HCEC 1CT (cell line): ENCODE measurements around the gene GAPVD1.
"Not testable (repeated sequence)": the region's sequence is repeated elsewhere in the genome, so short reads cannot be mapped to it uniquely, and the experiment has no call there.

Experiments
- DNase-seq: peaks from one replicate; pipeline ENCODE4 v3.0.0-alpha.2; 2017

GAPVD1 gene

GRCh38 chr9:125261501-125262293 lies at the start of gene GAPVD1:
TSS of gene GAPVD1 (plus strand) at chr9:125261826. CDS start at chr9:125298922, 37,096 bp downstream.
- DNase-seq, result peak; percentile 84

GRCh38 chr9:125214186-125214585 lies 47.4 kb upstream of the GAPVD1 start:
- no peak for DNase-seq

- DNase-seq, result no peak
These were observed 43.0 kb upstream of the GAPVD1 start for GRCh38 chr9:125218621-125219020.

GRCh38 chr9:125224858-125225257 lies 36.8 kb upstream of the GAPVD1 start:
- DNase-seq, result not testable (repeated sequence)

GRCh38 chr9:125227761-125228160 lies 33.9 kb upstream of the GAPVD1 start:
- DNase-seq, result no peak

- DNase-seq, result peak; percentile 99
These were observed 27.9 kb upstream of the GAPVD1 start for GRCh38 chr9:125233678-125234077.

GRCh38 chr9:125234099-125234498 lies 27.5 kb upstream of the GAPVD1 start:
- DNase-seq, result not testable (repeated sequence)

GRCh38 chr9:125235804-125236519 lies 25.7 kb upstream of the GAPVD1 start:
- no peak for DNase-seq

- not testable (repeated sequence) for DNase-seq
These were observed 25.0 kb upstream of the GAPVD1 start for GRCh38 chr9:125236520-125237159.

GRCh38 chr9:125238127-125238914 lies 23.3 kb upstream of the GAPVD1 start:
- no peak for DNase-seq

- no peak for DNase-seq
These were observed 22.6 kb upstream of the GAPVD1 start for GRCh38 chr9:125238915-125239446.

- DNase-seq, result no peak
These were observed 21.7 kb upstream of the GAPVD1 start for GRCh38 chr9:125239631-125240597.

GRCh38 chr9:125240649-125240999 lies 21.0 kb upstream of the GAPVD1 start:
- DNase-seq, result peak; percentile 20

GRCh38 chr9:125241000-125241862 lies 20.4 kb upstream of the GAPVD1 start, which contains the start of gene HSPA5:
TSS of gene HSPA5 (minus strand) at chr9:125241343. CDS start at chr9:125241126, 217 bp downstream.
- peak; percentile 99 for DNase-seq

- DNase-seq, result no peak
These were observed 19.5 kb upstream of the GAPVD1 start for GRCh38 chr9:125241863-125242739.

GRCh38 chr9:125243792-125244260 lies 17.8 kb upstream of the GAPVD1 start:
- DNase-seq, result no peak

GRCh38 chr9:125246261-125246667 lies 15.4 kb upstream of the GAPVD1 start:
- DNase-seq, result no peak

GRCh38 chr9:125254231-125254630 lies 7.4 kb upstream of the GAPVD1 start:
- DNase-seq, result no peak

GRCh38 chr9:125255781-125256391 lies 5.7 kb upstream of the GAPVD1 start:
- no peak for DNase-seq
